HepG2 (cell line): ENCODE results near the gene WBP2NL. TPM values are rescaled to one million over a fixed set of nuclear protein-coding genes. Genes with fewer than 3 reads are reported as not detected.
A peak's percentile ranks its signal among the peaks of the same experiment; 100 is the strongest.

Source experiments
- ATAC-seq: fragments of 200-7000 bp; cut with Tn5 transposase; 3 replicates; pipeline ENCODE4 v1.9.1; 2020; ENCODE audit warnings: mild to moderate bottlenecking, moderate library complexity
- BruUV-seq: library from RNA; stranded (reverse); fragments of 400-500 nt; replicated peaks from 2 replicates; lab custom pipeline; 2021; lab: Mats Ljungman, UMichigan
- CTCF ChIA-PET: fragments of 300-600 bp; formaldehyde crosslinking; extraction: SDS; loops from one replicate; lab custom pipeline; 2021; ENCODE audit warnings: low total read pairs, inconsistent platforms, low intra/inter-chr PET ratio; lab: Yijun Ruan, JAX
- POLR2A ChIA-PET: fragments of 350-600 bp; sonication (Branson Sonifier 250); formaldehyde crosslinking; loops from one replicate; lab custom pipeline; 2020; ENCODE audit warnings: antibody characterized with exemption, inconsistent platforms; lab: Yijun Ruan, JAX
- DNase-seq: peaks from one replicate; pipeline ENCODE4 v3.0.0-alpha.2; 2015; ENCODE audit warnings: low spot score
- FAIRE-seq: peaks from 3 replicates; lab custom pipeline; 2011; peaks lifted over from hg19 to GRCh38; lab: Jason Lieb, UNC
- H2AFZ ChIP-seq: one replicate; pipeline ENCODE4 v1.6.1; 2011; ENCODE audit warnings: low read length, inconsistent platforms
- H3K27ac ChIP-seq: fragments of 300-600 bp; 3 replicates; pipeline ENCODE4 v1.8.0; 2011; ENCODE audit warnings: mixed run types, mild to moderate bottlenecking, mixed read lengths, low read length, inconsistent platforms; ENCODE audit not compliant: insufficient read depth; ENCODE audit errors: extremely low read length
- H3K27me3 ChIP-seq, 2 experiments: fragments of 200-600 bp in 1 of 2; 2 replicates in 1 of 2; 3 replicates in 1 of 2; pipeline versions ENCODE4 v1.6.0 to v1.8.0; 2011; ENCODE audit warnings: low read length in 2 of 2, mild to moderate bottlenecking in 2 of 2, moderate library complexity in 2 of 2, inconsistent platforms in 1 of 2; ENCODE audit not compliant: insufficient read depth in 2 of 2, control insufficient read depth in 1 of 2
- H3K36me3 ChIP-seq, 2 experiments: fragments of 200-600 bp in 1 of 2; replicated peaks in 1 of 2; 2 replicates in 1 of 2; 3 replicates in 1 of 2; pipeline versions ENCODE4 v1.5.1 to v1.8.0; 2011; ENCODE audit warnings: low read length in 2 of 2, inconsistent platforms in 1 of 2; ENCODE audit not compliant: insufficient read depth in 2 of 2, control insufficient read depth in 1 of 2
- H3K4me1 ChIP-seq: 2 replicates; pipeline ENCODE4 v1.5.1; 2012; ENCODE audit warnings: low read length, inconsistent platforms; ENCODE audit not compliant: insufficient read depth
- H3K4me2 ChIP-seq: 2 replicates; pipeline ENCODE4 v1.6.0; 2011; ENCODE audit warnings: low read depth, low read length, inconsistent platforms
- H3K4me3 ChIP-seq, 3 experiments: fragments of 200-600 bp in 1 of 3; sonication (generic), shearing (Covaris generic) in 1 of 3; replicated peaks in 1 of 3; 2 replicates each; pipeline ENCODE4 v1.5.1; 2011 to 2016; ENCODE audit warnings: low read length in 3 of 3, inconsistent platforms in 2 of 3, low read depth in 2 of 3, mild to moderate bottlenecking in 2 of 3, control low read depth in 1 of 3, mixed read lengths in 1 of 3; ENCODE audit not compliant: insufficient read depth in 1 of 3
- H3K79me2 ChIP-seq: one replicate; pipeline ENCODE4 v1.6.1; 2011; ENCODE audit warnings: low read length, inconsistent platforms; ENCODE audit not compliant: insufficient read depth
- H3K9ac ChIP-seq: 2 replicates; pipeline ENCODE4 v1.6.0; 2011; ENCODE audit warnings: mild to moderate bottlenecking, low read depth, low read length, inconsistent platforms; ENCODE audit not compliant: insufficient read depth
- H3K9me3 ChIP-seq: 2 replicates; pipeline ENCODE4 v1.5.1; 2012; ENCODE audit warnings: mild to moderate bottlenecking, low read length
- H4K20me1 ChIP-seq: 2 replicates; pipeline ENCODE4 v1.6.0; 2011; ENCODE audit warnings: inconsistent platforms, mild to moderate bottlenecking, low read length, moderate library complexity; ENCODE audit not compliant: insufficient read depth
- ATF4 ChIP-seq, 2 experiments: fragments of 450-650 bp in 1 of 2; sonication (generic) in 1 of 2; formaldehyde crosslinking; IDR thresholded peaks; 2 replicates each; pipeline versions ENCODE4 v1.5.0 to v1.8.0; 2020 to 2022; ENCODE audit warnings: mild to moderate bottlenecking in 1 of 2, missing genetic modification reagents in 1 of 2
- CHCHD3 ChIP-seq: sonication (generic); formaldehyde crosslinking; IDR thresholded peaks from 2 replicates; pipeline ENCODE4 v1.8.0; 2022; ENCODE audit warnings: mild to moderate bottlenecking, missing genetic modification reagents, moderate library complexity
- ELF4 ChIP-seq: sonication (generic); formaldehyde crosslinking; IDR thresholded peaks from 2 replicates; pipeline ENCODE4 v1.5.0; 2020; ENCODE audit warnings: missing genetic modification reagents, mild to moderate bottlenecking, moderate library complexity, borderline replicate concordance
- GPN1 ChIP-seq: sonication (generic); formaldehyde crosslinking; IDR thresholded peaks from 2 replicates; pipeline ENCODE4 v1.5.1; 2020; ENCODE audit warnings: missing genetic modification reagents, borderline replicate concordance
- HMGXB4 ChIP-seq, 2 experiments: sonication (generic) in 1 of 2; formaldehyde crosslinking in 1 of 2; IDR thresholded peaks; 2 replicates each; pipeline versions ENCODE4 v1.4.0 to v1.6.1; 2018 to 2020; ENCODE audit warnings: missing genetic modification reagents in 2 of 2, borderline replicate concordance in 1 of 2, low read depth in 1 of 2, mild to moderate bottlenecking in 1 of 2, missing biosample characterization in 1 of 2
- HNRNPLL ChIP-seq: fragments of 200-400 bp; formaldehyde crosslinking; IDR thresholded peaks from 2 replicates; pipeline ENCODE4 v1.6.1; 2017; ENCODE audit warnings: mild to moderate bottlenecking, low read depth, low read length; ENCODE audit not compliant: poor library complexity, severe bottlenecking
- MED1 ChIP-seq: sonication (generic); formaldehyde crosslinking; IDR thresholded peaks from 2 replicates; pipeline ENCODE4 v1.4.0; 2020; ENCODE audit warnings: missing genetic modification reagents
- RORA ChIP-seq: sonication (generic); formaldehyde crosslinking; IDR thresholded peaks from 2 replicates; pipeline ENCODE4 v1.5.0; 2020; ENCODE audit warnings: mild to moderate bottlenecking, missing genetic modification reagents, moderate library complexity
- RXRA ChIP-seq: sonication (generic); formaldehyde crosslinking; IDR thresholded peaks from 2 replicates; pipeline ENCODE4 v1.5.1; 2020; ENCODE audit warnings: missing genetic modification reagents
- SKI ChIP-seq: fragments of 450-650 bp; IDR thresholded peaks from one replicate; pipeline ENCODE4 v1.6.1; 2018; ENCODE audit warnings: mild to moderate bottlenecking; ENCODE audit not compliant: partially characterized antibody
- SYNCRIP ChIP-seq: fragments of 200-400 bp; formaldehyde crosslinking; IDR thresholded peaks from 2 replicates; pipeline ENCODE4 v1.6.1; 2018; ENCODE audit warnings: mild to moderate bottlenecking, low read depth, low read length; ENCODE audit not compliant: insufficient read depth
- TAF15 ChIP-seq: fragments of 200-400 bp; formaldehyde crosslinking; IDR thresholded peaks from one replicate; pipeline ENCODE4 v1.6.1; 2018; ENCODE audit warnings: mild to moderate bottlenecking, low read depth, low read length; ENCODE audit not compliant: poor library complexity, severe bottlenecking
- ZNF326 ChIP-seq: sonication (generic); formaldehyde crosslinking; IDR thresholded peaks from 2 replicates; pipeline ENCODE4 v1.4.0; 2020; ENCODE audit warnings: missing genetic modification reagents, borderline replicate concordance
- ZNF501 ChIP-seq: sonication (generic); formaldehyde crosslinking; IDR thresholded peaks from 2 replicates; pipeline ENCODE4 v1.5.1; 2020; ENCODE audit warnings: mild to moderate bottlenecking, moderate library complexity, missing genetic modification reagents
- WGBS: methylation state at CpG from one replicate; pipeline ENCODE4 v1.1.6; 2017; ENCODE audit warnings: low lambda C conversion rate; 5-methylcytosine and 5-hydroxymethylcytosine counted together
- in situ Hi-C: cut with HindIII; loops from 2 replicates; pipeline ENCODE4 v1.10.0; 2017; ENCODE audit warnings: low pct_unique_long_range_greater_than_20kb; ENCODE audit not compliant: extremely low pct_ligation_motif_present
- intact Hi-C: fragments of 100-400 bp; cut with micrococcal nuclease; formaldehyde crosslinking; loops from one replicate; pipeline ENCODE4 v1.10.0; 2022; ENCODE audit not compliant: unreplicated experiment
- polyA plus RNA-seq, 8 experiments: library from polyadenylated mRNA; depleted of rRNA in 3 of 8; stranded (reverse) in 7 of 8; unstranded in 1 of 8; fragments of >200 nt; fragmentation: Illumina TruSeq in 4 of 8; extraction: Trizol in 4 of 8; gene quantifications; 2 replicates each; pipeline versions ENCODE4 v1.2.1 to v1.2.3, GENCODE V29; 2011 to 2016; ENCODE audit warnings: low read depth in 4 of 8, missing spikeins in 1 of 8, mixed read lengths in 1 of 8; ENCODE audit not compliant: insufficient read depth in 1 of 8
- total RNA-seq, 5 experiments: library from RNA; depleted of rRNA; stranded (reverse); fragments of >200 nt; fragmentation: Illumina TruSeq; extraction: Trizol; gene quantifications; 2 replicates each; pipeline ENCODE4 v1.2.3, GENCODE V29; 2016; ENCODE audit warnings: low read depth in 1 of 5

The WBP2NL gene
- total and polyA plus RNA-seq, 2 of the 13 experiments (the other 11 are each of a cell fraction or from before 2014, with no cell fraction given): not detected

- Histone ChIP-seq H3K4me3 (no peak overlapping the region), H4K20me1 (no peaks in the 10 kb centered on the region), H3K27me3 (no peaks in the 10 kb centered on the region), H3K9me3 (no peaks in the 10 kb centered on the region), H3K4me1 (peaks cover 36% of the 10 kb centered on the region), H3K27ac (no peak overlapping the region), H3K79me2 (no peaks in the 10 kb centered on the region), H3K36me3 (no peaks in the 10 kb centered on the region), H2AFZ (no peak overlapping the region), H3K4me2 (no peak overlapping the region), H3K9ac (no peak overlapping the region)
- BruUV-seq: no TSS peak
- FAIRE-seq (no peak), ATAC-seq (no peak), DNase-seq (no peak)
- CTCF ChIA-PET: no interaction called here
- POLR2A ChIA-PET: no interaction called here
- in situ Hi-C loops: loop anchor here (25.0 kb wide), 1 partner anchor 485 kb away; the partner anchor contains the start of gene NFAM1
- intact Hi-C loops: loop anchor here (5.0 kb wide), 1 partner anchor 160 kb away; no protein-coding TSS in a partner anchor
- no peak for TF ChIP-seq RORA (CRISPR knock-in tag)
- no peak for TF ChIP-seq CHCHD3 (CRISPR knock-in tag)
- no peak for TF ChIP-seq ZNF326 (CRISPR knock-in tag)
- TF ChIP-seq SKI: no peak
- TF ChIP-seq TAF15: no peak
- no peak for TF ChIP-seq SYNCRIP
- TF ChIP-seq MED1 (CRISPR knock-in tag): no peak
- no peak for TF ChIP-seq GPN1
- 20% methylated on average over 1 of the region's 2 CpGs for whole genome bisulfite sequencing
Observed at GRCh38 chr22:41952713-41953112, 45.9 kb upstream of the WBP2NL start.

GRCh38 chr22:41957941-41958556 lies 40.5 kb upstream of the WBP2NL start:
- Histone ChIP-seq H3K79me2 (no peaks in the 10 kb centered on the region), H3K27ac (no peak overlapping the region), H3K27me3 (no peaks in the 10 kb centered on the region; a peak in 1 of 5 replicates), H3K4me3 (peak overlapping the region in 2 of 3 experiments; percentile 27 to 43; a peak in 2 of 6 replicates), H3K4me1 (no peaks in the 10 kb centered on the region), H3K9ac (no peak overlapping the region), H2AFZ (no peak overlapping the region), H3K4me2 (peak overlapping the region; percentile 68), H3K9me3 (no peaks in the 10 kb centered on the region), H3K36me3 (no peaks in the 10 kb centered on the region), H4K20me1 (no peaks in the 10 kb centered on the region)
- no TSS peak for BruUV-seq
- no peak for DNase-seq
- ChIA-PET CTCF (interaction anchor here (0.6 to 1.6 kb wide), 4 partner anchors 135 to 261 kb away, joined by 3 to 15 read pairs (median 4); no protein-coding TSS in a partner anchor), POLR2A (no interaction called here)
- intact Hi-C loops: loop anchor here (1.0 kb wide), 1 partner anchor 261 kb away; no protein-coding TSS in a partner anchor
- TF ChIP-seq HNRNPLL (peak; percentile 1), ATF4 (CRISPR knock-in tag; IDR thresholded peaks at IDR 0.05) (no peak), RXRA (CRISPR knock-in tag) (no peak), ZNF501 (0 out of 2 replicates have a peak, but pooled peaks have one; percentile 26), HMGXB4 (CRISPR knock-in tag; IDR thresholded peaks at IDR 0.05; ENCODE audit: borderline replicate concordance in 1 of 2, low read depth in 1 of 2) (no peak), ELF4 (no peak)
- TF ChIP-seq, all 625 proteins: peak for 2
- in situ Hi-C loops: loop anchor here (25.0 kb wide), 1 partner anchor 479 kb away; the partner anchor contains the start of gene NFAM1
- FAIRE-seq (no peak), ATAC-seq (peak; percentile 71)
- 80% methylated on average over 13 of the region's 23 CpGs for WGBS
